ENCODE data around the gene LAMA3. TPM values are rescaled to one million over a fixed set of nuclear protein-coding genes. Genes with fewer than 3 reads are reported as not detected.

Gene LAMA3
- total and polyA plus RNA-seq, 2 experiments from 2014 or later: 3.9 to 4.9 TPM

- TF ChIP-seq ZNF462 (CRISPR knock-in tag; IDR thresholded peaks at IDR 0.05) (no peak), CTCF (conservative IDR thresholded peaks at IDR 0.05; ENCODE audit: low read depth in 2 of 2) (no peak), POLR2AphosphoS5 (IDR thresholded peaks at IDR 0.05; ENCODE audit: low read depth) (no peak), STAT1 (IDR thresholded peaks at IDR 0.05; ENCODE audit: unreplicated experiment) (no peak)
Observed at GRCh38 chr18:23956483-23956882, 267.2 kb downstream of the LAMA3 start (continued).

GRCh38 chr18:23958036-23958435 lies 268.8 kb downstream of the LAMA3 start:
- Histone ChIP-seq H3K36me3 (ENCODE audit: insufficient read depth) (no peaks in the 10 kb centered on the region), H3F3A (replicated peaks; ENCODE audit: low read depth) (no peaks in the 10 kb centered on the region), H3K27me3 (ENCODE audit: insufficient read depth) (no peaks in the 10 kb centered on the region), H3K9me2 (ENCODE audit: insufficient read depth) (no peaks in the 10 kb centered on the region; the same call in 1 of the 2 replicates), H3K4me1 (ENCODE audit: insufficient read depth) (peaks cover 13% of the 10 kb centered on the region), H3K79me2 (replicated peaks; ENCODE audit: insufficient read depth) (no peaks in the 10 kb centered on the region), H4K20me1 (replicated peaks; ENCODE audit: insufficient read depth) (no peaks in the 10 kb centered on the region), H3K27ac (ENCODE audit: low read depth) (no peak overlapping the region), H2AFZ (0 out of 2 replicates have a peak overlapping the region, but pooled peaks have one; percentile 0), H3K4me3 (no peak overlapping the region), H3K4me2 (no peak overlapping the region)
- Mint-ChIP-seq H3K27me3 (ENCODE audit: insufficient read depth, low read depth, poor library complexity) (no peaks in the 10 kb centered on the region), H3K36me3 (ENCODE audit: low read depth) (no peaks in the 10 kb centered on the region), H3K4me3 (no peak overlapping the region), H3K4me1 (peaks cover 6% of the 10 kb centered on the region; the same call in 2 of the 3 replicates), H3K27ac (no peak overlapping the region), H3K9me3 (no peaks in the 10 kb centered on the region)
- ATAC-seq: peak; percentile 34; the same call in 1 of the 3 replicates
- no peak for DNase-seq (ENCODE audit: low spot score)
- TF ChIP-seq ZNF331 (CRISPR knock-in tag; IDR thresholded peaks at IDR 0.05; ENCODE audit: low read depth): no peak
- TF ChIP-seq, protein P1, sequence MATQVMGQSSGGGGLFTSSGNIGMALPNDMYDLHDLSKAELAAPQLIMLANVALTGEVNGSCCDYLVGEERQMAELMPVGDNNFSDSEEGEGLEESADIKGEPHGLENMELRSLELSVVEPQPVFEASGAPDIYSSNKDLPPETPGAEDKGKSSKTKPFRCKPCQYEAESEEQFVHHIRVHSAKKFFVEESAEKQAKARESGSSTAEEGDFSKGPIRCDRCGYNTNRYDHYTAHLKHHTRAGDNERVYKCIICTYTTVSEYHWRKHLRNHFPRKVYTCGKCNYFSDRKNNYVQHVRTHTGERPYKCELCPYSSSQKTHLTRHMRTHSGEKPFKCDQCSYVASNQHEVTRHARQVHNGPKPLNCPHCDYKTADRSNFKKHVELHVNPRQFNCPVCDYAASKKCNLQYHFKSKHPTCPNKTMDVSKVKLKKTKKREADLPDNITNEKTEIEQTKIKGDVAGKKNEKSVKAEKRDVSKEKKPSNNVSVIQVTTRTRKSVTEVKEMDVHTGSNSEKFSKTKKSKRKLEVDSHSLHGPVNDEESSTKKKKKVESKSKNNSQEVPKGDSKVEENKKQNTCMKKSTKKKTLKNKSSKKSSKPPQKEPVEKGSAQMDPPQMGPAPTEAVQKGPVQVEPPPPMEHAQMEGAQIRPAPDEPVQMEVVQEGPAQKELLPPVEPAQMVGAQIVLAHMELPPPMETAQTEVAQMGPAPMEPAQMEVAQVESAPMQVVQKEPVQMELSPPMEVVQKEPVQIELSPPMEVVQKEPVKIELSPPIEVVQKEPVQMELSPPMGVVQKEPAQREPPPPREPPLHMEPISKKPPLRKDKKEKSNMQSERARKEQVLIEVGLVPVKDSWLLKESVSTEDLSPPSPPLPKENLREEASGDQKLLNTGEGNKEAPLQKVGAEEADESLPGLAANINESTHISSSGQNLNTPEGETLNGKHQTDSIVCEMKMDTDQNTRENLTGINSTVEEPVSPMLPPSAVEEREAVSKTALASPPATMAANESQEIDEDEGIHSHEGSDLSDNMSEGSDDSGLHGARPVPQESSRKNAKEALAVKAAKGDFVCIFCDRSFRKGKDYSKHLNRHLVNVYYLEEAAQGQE (IDR thresholded peaks at IDR 0.05; ENCODE audit: unreplicated experiment): no peak
- TF ChIP-seq NANOG (IDR thresholded peaks at IDR 0.05; ENCODE audit: borderline replicate concordance): no peak
- no peak for TF ChIP-seq STAT1 (IDR thresholded peaks at IDR 0.05; ENCODE audit: unreplicated experiment)
